HEK293T (cell line): ENCODE data around the gene RIPOR2.
A peak's percentile ranks its signal among the peaks of the same experiment; 100 is the strongest.

Experiments used
- CTCF ChIA-PET: fragments of 350-600 bp; formaldehyde crosslinking; extraction: SDS; loops from one replicate; lab custom pipeline; 2021; ENCODE audit warnings: antibody characterized with exemption, inconsistent platforms; lab: Yijun Ruan, JAX
- POLR2A ChIA-PET: fragments of 350-600 bp; formaldehyde crosslinking; extraction: SDS; loops from one replicate; lab custom pipeline; 2020; ENCODE audit warnings: antibody characterized with exemption, inconsistent platforms; lab: Yijun Ruan, JAX
- DNase-seq: peaks from one replicate; pipeline ENCODE4 v3.0.0; 2012; ENCODE audit warnings: mixed read lengths; ENCODE audit errors: extremely low spot score
- ARNT ChIP-seq: fragments of 450-650 bp; IDR thresholded peaks from 2 replicates; pipeline ENCODE4 v1.6.1; 2017; ENCODE audit warnings: mild to moderate bottlenecking
- BHLHE40 ChIP-seq: fragments of 450-650 bp; IDR thresholded peaks from 2 replicates; pipeline ENCODE4 v1.6.1; 2016; ENCODE audit warnings: mild to moderate bottlenecking, moderate library complexity, borderline replicate concordance
- CTBP1 ChIP-seq: fragments of 450-650 bp; IDR thresholded peaks from 2 replicates; pipeline ENCODE4 v1.6.1; 2016; ENCODE audit warnings: borderline replicate concordance
- ELF4 ChIP-seq: fragments of 450-650 bp; IDR thresholded peaks from 2 replicates; pipeline ENCODE4 v1.6.1; 2017; ENCODE audit warnings: antibody characterized with exemption
- FOXA1 ChIP-seq: fragments of 450-650 bp; IDR thresholded peaks from 2 replicates; pipeline ENCODE4 v1.6.1; 2016; ENCODE audit warnings: mild to moderate bottlenecking
- FOXK2 ChIP-seq: fragments of 450-650 bp; IDR thresholded peaks from 2 replicates; pipeline ENCODE4 v1.6.1; 2016; ENCODE audit warnings: mild to moderate bottlenecking
- FOXM1 ChIP-seq: fragments of 450-650 bp; IDR thresholded peaks from 2 replicates; pipeline ENCODE4 v1.6.1; 2017; ENCODE audit warnings: mild to moderate bottlenecking, borderline replicate concordance
- HDGF ChIP-seq: fragments of 450-650 bp; IDR thresholded peaks from 2 replicates; pipeline ENCODE4 v1.6.1; 2017; ENCODE audit warnings: antibody characterized with exemption, borderline replicate concordance
- L3MBTL2 ChIP-seq: fragments of 450-650 bp; conservative IDR thresholded peaks from 2 replicates; pipeline ENCODE4 v1.6.1; 2016; ENCODE audit warnings: mild to moderate bottlenecking
- LEF1 ChIP-seq: fragments of 450-650 bp; IDR thresholded peaks from 2 replicates; pipeline ENCODE4 v1.6.1; 2017; ENCODE audit warnings: mild to moderate bottlenecking, borderline replicate concordance
- NFRKB ChIP-seq: fragments of 450-650 bp; IDR thresholded peaks from 2 replicates; pipeline ENCODE4 v1.6.1; 2016; ENCODE audit warnings: mild to moderate bottlenecking, moderate library complexity
- SP1 ChIP-seq: fragments of 450-650 bp; IDR thresholded peaks from 2 replicates; pipeline ENCODE4 v1.6.1; 2017
- SUZ12 ChIP-seq: fragments of 450-650 bp; IDR thresholded peaks from 2 replicates; pipeline ENCODE4 v1.6.1; 2016; ENCODE audit warnings: mild to moderate bottlenecking
- TARDBP ChIP-seq: fragments of 450-650 bp; IDR thresholded peaks from 2 replicates; pipeline ENCODE4 v1.6.1; 2016
- ZNF384 ChIP-seq: fragments of 450-650 bp; IDR thresholded peaks from 2 replicates; pipeline ENCODE4 v1.6.1; 2016
- TF ChIP-seq, protein P1 (sequence below): fragments of 450-650 bp; IDR thresholded peaks from 2 replicates; pipeline ENCODE4 v1.6.1; 2016

RIPOR2 gene

GRCh38 chr6:24779416-24780016, 156.2 kb downstream of the RIPOR2 start:
- no peak for DNase-seq
- ChIA-PET CTCF (no interaction called here), POLR2A (no interaction called here)
- TF ChIP-seq HDGF (no peak), SP1 (no peak), LEF1 (no peak), FOXA1 (no peak), TARDBP (no peak), BHLHE40 (no peak), CTBP1 (no peak), SUZ12 (no peak)

- ChIA-PET CTCF (no interaction called here), POLR2A (no interaction called here)
- TF ChIP-seq NFRKB (no peak), FOXA1 (no peak), FOXK2 (no peak), ZNF384 (no peak), SP1 (no peak), FOXM1 (no peak), LEF1 (no peak), SUZ12 (no peak), BHLHE40 (no peak), CTBP1 (no peak), ELF4 (no peak), ARNT (no peak), L3MBTL2 (no peak), HDGF (no peak), TARDBP (no peak)
- DNase-seq: no peak
Observed at GRCh38 chr6:24778878-24779277, 156.9 kb downstream of the RIPOR2 start.

- TF ChIP-seq, protein P1, sequence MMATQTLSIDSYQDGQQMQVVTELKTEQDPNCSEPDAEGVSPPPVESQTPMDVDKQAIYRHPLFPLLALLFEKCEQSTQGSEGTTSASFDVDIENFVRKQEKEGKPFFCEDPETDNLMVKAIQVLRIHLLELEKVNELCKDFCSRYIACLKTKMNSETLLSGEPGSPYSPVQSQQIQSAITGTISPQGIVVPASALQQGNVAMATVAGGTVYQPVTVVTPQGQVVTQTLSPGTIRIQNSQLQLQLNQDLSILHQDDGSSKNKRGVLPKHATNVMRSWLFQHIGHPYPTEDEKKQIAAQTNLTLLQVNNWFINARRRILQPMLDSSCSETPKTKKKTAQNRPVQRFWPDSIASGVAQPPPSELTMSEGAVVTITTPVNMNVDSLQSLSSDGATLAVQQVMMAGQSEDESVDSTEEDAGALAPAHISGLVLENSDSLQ: no peak
- TF ChIP-seq FOXM1 (no peak), HDGF (no peak), LEF1 (no peak), FOXA1 (no peak), CTBP1 (no peak), FOXK2 (no peak), SP1 (no peak), ELF4 (no peak), ZNF384 (no peak), L3MBTL2 (no peak), ARNT (no peak), NFRKB (no peak), BHLHE40 (no peak), TARDBP (no peak)
- DNase-seq: no peak
- CTCF ChIA-PET: no interaction called here
- POLR2A ChIA-PET: interaction anchor here (1.1 kb wide), 1 partner anchor 56 kb away, joined by 3 read pairs; no protein-coding TSS in a partner anchor
Observed at GRCh38 chr6:24778121-24778520, 157.6 kb downstream of the RIPOR2 start.

DNA sequence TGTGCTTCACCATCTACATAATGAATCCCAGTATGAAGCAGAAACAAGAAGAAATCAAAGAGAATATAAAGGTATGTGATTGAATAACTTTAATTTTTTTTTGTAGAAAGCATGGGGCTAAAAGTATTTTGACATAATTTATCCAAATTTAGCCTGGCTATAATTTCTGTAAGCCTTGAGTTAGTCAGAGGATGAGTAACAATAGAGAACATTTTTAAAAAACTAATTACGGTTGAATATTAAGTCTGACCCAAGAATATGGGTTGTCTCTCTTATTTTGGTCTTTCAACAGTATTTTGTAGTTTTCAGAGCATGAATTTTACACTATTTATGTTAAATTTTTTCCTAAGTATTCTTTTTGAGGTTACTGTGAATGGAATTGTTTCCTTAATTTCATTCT, 158.5 kb downstream of the RIPOR2 start:
- ChIA-PET POLR2A (interaction anchor here (1.1 kb wide), 1 partner anchor 55 kb away, joined by 3 read pairs; no protein-coding TSS in a partner anchor), CTCF (no interaction called here)
- no peak for DNase-seq
- TF ChIP-seq NFRKB (no peak), FOXA1 (no peak), FOXK2 (no peak), ELF4 (no peak), TARDBP (no peak), SP1 (no peak)

- POLR2A ChIA-PET: interaction anchor here (1.0 to 2.0 kb wide), 9 partner anchors 8 to 405 kb away, joined by 3 to 12 read pairs (median 4); partner anchors contain the start of genes ACOT13, C6orf62 and TDP2
- CTCF ChIA-PET: no interaction called here
Observed at GRCh38 chr6:24775520-24776058, 160.2 kb downstream of the RIPOR2 start.

GRCh38 chr6:24774696-24775519, 160.9 kb downstream of the RIPOR2 start, which contains the start of gene GMNN:
GMNN (plus strand) TSS chr6:24774937; CDS start chr6:24777247, 2,310 bp downstream.
- DNase-seq: peak; percentile 95

More at GRCh38 chr6:24775520-24776058, 160.2 kb downstream of the RIPOR2 start:
- DNase-seq: no peak
- no peak for TF ChIP-seq HDGF
- TF ChIP-seq LEF1: no peak
- no peak for TF ChIP-seq L3MBTL2
- no peak for TF ChIP-seq NFRKB
- no peak for TF ChIP-seq CTBP1
- no peak for TF ChIP-seq ZNF384
- no peak for TF ChIP-seq FOXA1
- no peak for TF ChIP-seq SP1
- no peak for TF ChIP-seq FOXK2
- no peak for TF ChIP-seq FOXM1
- TF ChIP-seq TARDBP: no peak
- no peak for TF ChIP-seq ELF4
- no peak for TF ChIP-seq ARNT

More at GRCh38 chr6:24774696-24775519, 160.9 kb downstream of the RIPOR2 start, which contains the start of gene GMNN:
- ChIA-PET POLR2A (interaction anchor here (0.6 to 2.0 kb wide), 11 partner anchors 9 to 406 kb away, joined by 3 to 12 read pairs (median 4); partner anchors contain the start of genes ACOT13, C6orf62 and TDP2), CTCF (no interaction called here)
- TF ChIP-seq LEF1 (no peak), CTBP1 (no peak), TARDBP (no peak), SP1 (no peak), ARNT (no peak), NFRKB (no peak), HDGF (no peak), BHLHE40 (no peak), ELF4 (peak; percentile 62), FOXA1 (no peak), ZNF384 (no peak), FOXM1 (no peak), SUZ12 (no peak), L3MBTL2 (peak; percentile 86), FOXK2 (no peak)
- TF ChIP-seq, protein P1: no peak
